Psoas muscle (tissue), 8 donors: ENCODE measurements around the gene AGXT. TPM values are rescaled to one million over a fixed set of nuclear protein-coding genes. Genes with fewer than 3 reads are reported as not detected.

ENCODE experiments used
- ATAC-seq, 4 donors: fragments of 200-7000 bp; cut with Tn5 transposase; one replicate each; pipeline ENCODE4 v1.9.1; 2020; ENCODE audit warnings: moderate library complexity in 3 of 4, mild to moderate bottlenecking in 2 of 4
- DNase-seq, 2 donors: peaks; one replicate each; pipeline ENCODE4 v3.0.0-alpha.2; 2020
- H3K27ac ChIP-seq: fragments of 200-600 bp; one replicate; pipeline ENCODE4 v1.8.0; 2022
- H3K27me3 ChIP-seq, 3 donors: fragments of 200-600 bp in 1 of 3; one replicate each; pipeline versions ENCODE4 v1.6.1 to v1.8.0; 2013 to 2022; ENCODE audit warnings: low read length in 2 of 3, mild to moderate bottlenecking in 2 of 3, moderate library complexity in 1 of 3; ENCODE audit not compliant: insufficient read depth in 3 of 3
- H3K36me3 ChIP-seq, 2 donors: fragments of 200-600 bp in 1 of 2; one replicate each; pipeline versions ENCODE4 v1.6.1 to v1.8.0; 2013 to 2022; ENCODE audit warnings: low read depth in 1 of 2, mild to moderate bottlenecking in 1 of 2, moderate library complexity in 1 of 2; ENCODE audit not compliant: insufficient read depth in 1 of 2
- H3K4me1 ChIP-seq: fragments of 200-600 bp; one replicate; pipeline ENCODE4 v1.8.0; 2022
- H3K4me3 ChIP-seq: fragments of 200-600 bp; one replicate; pipeline ENCODE4 v1.8.0; 2022; ENCODE audit warnings: mild to moderate bottlenecking
- H3K9me3 ChIP-seq: fragments of 200-600 bp; one replicate; pipeline ENCODE4 v1.8.0; 2022
- WGBS, 3 donors: extraction: QIAGEN DNeasy Blood & Tissue Kit; methylation state at CpG; one replicate each; pipeline versions ENCODE4 v1.1.6 to v1.1.7; 2013; 5-methylcytosine and 5-hydroxymethylcytosine counted together
- intact Hi-C, 2 donors: fragments of 100-400 bp; cut with DNase I; formaldehyde crosslinking; loops; one replicate each; pipeline versions ENCODE4 v1.11.0 to v1.14.2; 2022
- polyA plus RNA-seq, 3 donors: library from polyadenylated mRNA; stranded (reverse); fragments of 200-250 nt; gene quantifications; one replicate each; pipeline ENCODE4 v1.2.3, GENCODE V29; 2013
- total RNA-seq, 4 donors: library from RNA; stranded (reverse); fragmentation: NEBNext Ultra II Directional in 2 of 4; extraction: Animal tissue kit (Norgen Biotek cat#: 25700) in 2 of 4; gene quantifications; one replicate each; pipeline versions ENCODE4 v1.2.1 to v1.2.4, GENCODE V29; 2021 to 2023
- TF ChIP-seq, protein P1 (sequence below): fragments of 200-600 bp; IDR thresholded peaks from one replicate; pipeline ENCODE4 v1.8.0; 2022; ENCODE audit warnings: antibody characterized with exemption
- donor health status: healthy with polysubstance abuse.
- donor health status: DM: no; HTN: no; CAD: no; lungs with moderate emphysema.
- donor health status: Bipolar disorder and iron deficiency.
- donor health status: healthy.
- donor health status: DM: yes; HTN: yes; CAD: no.
- donor health status: DM: no; HTN: no; CAD: no.
- donor health status: DM: no; HTN: no; CAD: no.
- donor health status: DM: yes; HTN: yes; CAD: no.

Gene AGXT
- total and polyA plus RNA-seq, 7 donors: 0.11 to 1.3 (median 0.30) TPM; not detected in 4

DNA sequence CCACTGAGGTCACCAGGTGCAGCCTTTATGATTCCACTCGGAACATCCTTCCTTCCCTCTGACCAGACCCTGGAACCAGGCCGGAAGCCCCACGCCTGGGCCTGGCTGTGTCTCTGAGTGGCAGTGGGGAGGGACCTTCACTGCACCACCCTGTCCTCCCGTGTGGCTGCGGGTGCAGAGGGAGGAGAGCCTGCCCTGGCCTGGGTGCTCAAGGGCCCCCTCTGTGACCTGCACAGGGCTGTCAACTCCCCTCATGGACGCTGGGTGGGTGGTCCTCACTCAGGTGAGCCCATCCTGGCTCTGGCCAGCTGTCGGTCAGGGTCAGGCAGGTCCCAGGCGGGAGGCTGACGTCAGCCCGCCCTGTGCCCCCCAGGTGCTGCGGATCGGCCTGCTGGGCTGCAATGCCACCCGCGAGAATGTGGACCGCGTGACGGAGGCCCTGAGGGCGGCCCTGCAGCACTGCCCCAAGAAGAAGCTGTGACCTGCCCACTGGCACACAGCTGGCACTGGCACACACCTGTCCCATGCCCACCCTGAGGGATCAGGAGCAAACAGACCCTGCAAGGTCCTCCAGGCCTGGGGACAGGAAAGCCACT lies 9.8 kb downstream of the AGXT start:
- intact Hi-C loops: no loop called here
- WGBS, 3 donors: 88 to 93% (median 91%) methylated on average over 17 to 18 of the region's 18 CpGs
- Histone ChIP-seq H3K4me1 (no peaks in the 10 kb centered on the region), H3K36me3 (no peaks in the 10 kb centered on the region), H3K27me3 (no peaks in the 10 kb centered on the region), H3K4me3 (no peak overlapping the region), H3K27ac (no peak overlapping the region), H3K9me3 (no peaks in the 10 kb centered on the region)
- no peak for DNase-seq
- TF ChIP-seq, protein P1, sequence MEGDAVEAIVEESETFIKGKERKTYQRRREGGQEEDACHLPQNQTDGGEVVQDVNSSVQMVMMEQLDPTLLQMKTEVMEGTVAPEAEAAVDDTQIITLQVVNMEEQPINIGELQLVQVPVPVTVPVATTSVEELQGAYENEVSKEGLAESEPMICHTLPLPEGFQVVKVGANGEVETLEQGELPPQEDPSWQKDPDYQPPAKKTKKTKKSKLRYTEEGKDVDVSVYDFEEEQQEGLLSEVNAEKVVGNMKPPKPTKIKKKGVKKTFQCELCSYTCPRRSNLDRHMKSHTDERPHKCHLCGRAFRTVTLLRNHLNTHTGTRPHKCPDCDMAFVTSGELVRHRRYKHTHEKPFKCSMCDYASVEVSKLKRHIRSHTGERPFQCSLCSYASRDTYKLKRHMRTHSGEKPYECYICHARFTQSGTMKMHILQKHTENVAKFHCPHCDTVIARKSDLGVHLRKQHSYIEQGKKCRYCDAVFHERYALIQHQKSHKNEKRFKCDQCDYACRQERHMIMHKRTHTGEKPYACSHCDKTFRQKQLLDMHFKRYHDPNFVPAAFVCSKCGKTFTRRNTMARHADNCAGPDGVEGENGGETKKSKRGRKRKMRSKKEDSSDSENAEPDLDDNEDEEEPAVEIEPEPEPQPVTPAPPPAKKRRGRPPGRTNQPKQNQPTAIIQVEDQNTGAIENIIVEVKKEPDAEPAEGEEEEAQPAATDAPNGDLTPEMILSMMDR: no peak
- ATAC-seq: no peak

DNA sequence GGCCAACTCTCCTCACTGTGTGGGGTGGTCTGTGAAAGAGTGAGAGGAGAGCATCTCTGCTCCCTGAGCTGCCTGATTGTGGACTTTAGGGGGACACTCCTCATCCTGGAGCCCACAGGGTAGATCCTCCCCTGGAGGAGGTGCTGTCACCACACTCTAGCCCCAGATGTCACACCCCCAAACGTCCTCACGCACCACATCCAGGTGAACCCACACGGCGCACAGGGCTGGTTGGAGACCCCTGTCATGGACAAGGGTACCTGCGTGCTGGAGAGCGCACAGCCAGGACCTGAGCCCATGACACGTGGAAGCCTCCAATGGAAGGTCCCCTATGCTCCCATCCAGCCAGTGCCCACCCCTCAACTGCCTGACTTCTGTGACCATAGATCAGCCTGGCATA lies 10.5 kb downstream of the AGXT start:
- Histone ChIP-seq H3K27ac (no peak overlapping the region), H3K9me3 (no peaks in the 10 kb centered on the region), H3K27me3 (no peaks in the 10 kb centered on the region), H3K36me3 (no peaks in the 10 kb centered on the region), H3K4me3 (no peak overlapping the region), H3K4me1 (no peaks in the 10 kb centered on the region)
- TF ChIP-seq, protein P1: no peak
- intact Hi-C loops: no loop called here
- DNase-seq (no peak), ATAC-seq (no peak)
- WGBS, 3 donors: 80 to 88% (median 80%) methylated on average over 7 of the region's 7 CpGs

DNA sequence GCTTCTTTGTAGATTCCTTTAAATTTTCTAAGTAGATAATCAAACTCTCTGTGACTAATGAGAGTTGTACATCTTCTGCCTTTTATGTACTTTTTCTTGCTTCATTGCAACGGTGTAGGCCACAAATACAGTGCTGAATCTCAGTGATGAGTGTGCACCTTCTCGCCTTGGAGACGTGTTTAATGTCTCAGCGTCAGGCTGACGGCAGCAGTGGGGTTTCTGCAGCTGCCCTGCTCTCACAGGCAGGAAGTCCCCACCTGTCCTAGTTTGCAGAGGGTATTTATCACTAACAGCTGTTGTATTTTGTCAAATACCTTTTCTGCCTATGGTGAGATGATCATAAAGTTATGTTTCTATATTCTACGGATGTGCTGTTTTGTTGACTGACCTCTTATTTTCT lies 13.3 kb downstream of the AGXT start:
- ATAC-seq (no peak), DNase-seq (no peak)
- 48 to 52% (median 50%) methylated on average over 6 of the region's 6 CpGs for WGBS, 3 donors
- H3K27me3 ChIP-seq: no peaks in the 10 kb centered on the region
- no peak overlapping the region for H3K27ac ChIP-seq
- TF ChIP-seq, protein P1: no peak
- no peaks in the 10 kb centered on the region for H3K4me1 ChIP-seq
- intact Hi-C loops: no loop called here
- H3K4me3 ChIP-seq: no peak overlapping the region
- H3K9me3 ChIP-seq: no peaks in the 10 kb centered on the region
- no peaks in the 10 kb centered on the region for H3K36me3 ChIP-seq

DNA sequence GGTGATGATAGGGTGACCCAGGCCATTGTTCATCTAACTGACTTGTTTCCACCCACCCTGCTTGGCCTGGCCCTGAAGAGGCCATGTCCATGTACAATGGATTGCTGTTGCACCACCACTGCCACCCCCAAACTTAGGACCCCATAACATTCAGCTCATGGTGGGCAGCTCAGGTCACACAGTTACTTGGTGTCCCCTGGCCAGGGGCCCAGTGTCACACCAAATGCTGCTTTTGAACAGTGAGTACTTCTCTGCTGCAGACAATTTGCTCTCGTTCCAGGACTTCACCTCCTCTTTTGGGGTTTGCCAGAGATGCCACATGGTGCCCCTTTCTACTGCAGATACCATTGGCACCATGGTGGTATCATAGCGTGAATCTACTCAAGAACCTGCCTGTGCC lies 15.6 kb downstream of the AGXT start:
- H3K27ac ChIP-seq: no peak overlapping the region
- no peaks in the 10 kb centered on the region for H3K36me3 ChIP-seq
- no peaks in the 10 kb centered on the region for H3K9me3 ChIP-seq
- WGBS, 3 donors: 90 to 92% (median 92%) methylated on average over 2 of the region's 2 CpGs
- no peak for DNase-seq
- no peaks in the 10 kb centered on the region for H3K27me3 ChIP-seq
- intact Hi-C loops: no loop called here
- TF ChIP-seq, protein P1: no peak
- no peaks in the 10 kb centered on the region for H3K4me1 ChIP-seq
- no peak overlapping the region for H3K4me3 ChIP-seq
- no peak for ATAC-seq

DNA sequence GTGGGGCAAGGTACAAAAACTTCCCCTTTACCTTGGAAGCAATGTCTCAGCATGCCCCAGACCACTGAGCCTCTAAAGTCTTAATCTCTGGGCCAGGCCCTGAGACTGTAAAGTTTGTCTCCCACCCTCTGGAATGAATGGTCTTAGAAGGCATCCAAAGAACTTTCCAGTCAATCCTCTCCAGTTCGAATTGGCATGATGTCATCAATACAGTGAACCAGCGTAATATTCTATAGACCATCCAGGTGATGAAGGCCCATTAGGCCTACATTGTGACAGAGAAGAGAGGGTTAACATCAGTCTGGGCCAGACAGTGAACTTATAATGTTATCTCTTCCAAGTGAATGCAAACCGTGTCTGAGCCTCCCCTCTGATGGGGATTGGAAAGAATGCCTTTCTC lies 16.1 kb downstream of the AGXT start:
- intact Hi-C loops: no loop called here
- Histone ChIP-seq H3K9me3 (no peaks in the 10 kb centered on the region), H3K27me3 (no peaks in the 10 kb centered on the region), H3K4me1 (no peaks in the 10 kb centered on the region), H3K4me3 (no peak overlapping the region), H3K36me3 (no peaks in the 10 kb centered on the region), H3K27ac (no peak overlapping the region)
- no peak for ATAC-seq
- 77 to 81% (median 79%) methylated on average over 3 of the region's 3 CpGs for WGBS, 3 donors
- TF ChIP-seq, protein P1: no peak
- DNase-seq: no peak
